IMR-90 (cell line): Measurements from ENCODE around the gene ADCY9. TPM values are rescaled to one million over a fixed set of nuclear protein-coding genes. Genes with fewer than 3 reads are reported as not detected.

Source experiments
- ATAC-seq: fragments of 200-7000 bp; cut with Tn5 transposase; 2 replicates; pipeline ENCODE4 v1.9.1; 2020; ENCODE audit warnings: low read depth, mild to moderate bottlenecking, moderate library complexity
- BruUV-seq: library from RNA; stranded (reverse); fragments of 400-500 nt; replicated peaks from 2 replicates; lab custom pipeline; 2021; lab: Mats Ljungman, UMichigan
- CTCF ChIA-PET: fragments of 300-600 bp; formaldehyde crosslinking; extraction: SDS; loops from one replicate; lab custom pipeline; 2021; ENCODE audit warnings: antibody characterized with exemption; lab: Yijun Ruan, JAX
- POLR2A ChIA-PET: fragments of 300-600 bp; sonication (Branson Sonifier 250); formaldehyde crosslinking; loops from one replicate; lab custom pipeline; 2022; ENCODE audit warnings: antibody characterized with exemption; ENCODE audit not compliant: unreplicated experiment; lab: Charles Lee
- DNase-seq: peaks from one replicate; pipeline ENCODE4 v3.0.0; 2013
- H2AFZ ChIP-seq: replicated peaks from 2 replicates; pipeline ENCODE3; 2013; ENCODE audit warnings: low read length, mild to moderate bottlenecking; ENCODE audit not compliant: poor library complexity
- H2AK5ac ChIP-seq: 2 replicates; pipeline ENCODE4 v1.6.1; 2013; ENCODE audit warnings: low read depth, low read length, inconsistent platforms
- H2AK9ac ChIP-seq: replicated peaks from 2 replicates; pipeline ENCODE3; 2013; ENCODE audit warnings: mild to moderate bottlenecking, low read depth, low read length, moderate library complexity; ENCODE audit not compliant: poor library complexity
- H2BK120ac ChIP-seq: 2 replicates; pipeline ENCODE4 v1.6.1; 2013; ENCODE audit warnings: low read depth, low read length, inconsistent platforms
- H2BK15ac ChIP-seq: 3 replicates; pipeline ENCODE4 v1.6.1; 2013; ENCODE audit warnings: low read depth, low read length, inconsistent platforms
- H2BK20ac ChIP-seq: 2 replicates; pipeline ENCODE4 v1.6.1; 2013; ENCODE audit warnings: low read depth, mild to moderate bottlenecking, inconsistent platforms, low read length, moderate library complexity
- H2BK5ac ChIP-seq: 2 replicates; pipeline ENCODE4 v1.6.1; 2013; ENCODE audit warnings: mild to moderate bottlenecking, low read depth, low read length, inconsistent platforms; ENCODE audit not compliant: poor library complexity, severe bottlenecking
- H3K14ac ChIP-seq: replicated peaks from 2 replicates; pipeline ENCODE4 v1.6.1; 2013; ENCODE audit warnings: low read depth, low read length, inconsistent platforms
- H3K18ac ChIP-seq: 2 replicates; pipeline ENCODE4 v1.6.1; 2013; ENCODE audit warnings: low read depth, low read length, control low read depth
- H3K23ac ChIP-seq: 2 replicates; pipeline ENCODE4 v1.6.1; 2013; ENCODE audit warnings: low read depth, low read length, inconsistent platforms
- H3K27ac ChIP-seq: 2 replicates; pipeline ENCODE4 v1.5.1; 2013; ENCODE audit warnings: mild to moderate bottlenecking, control low read depth, low read length; ENCODE audit not compliant: insufficient read depth
- H3K27me3 ChIP-seq: 2 replicates; pipeline ENCODE4 v1.6.1; 2013; ENCODE audit warnings: low read length; ENCODE audit not compliant: control insufficient read depth, insufficient read depth
- H3K36me3 ChIP-seq: 2 replicates; pipeline ENCODE4 v1.6.1; 2013; ENCODE audit warnings: low read length, mixed read lengths; ENCODE audit not compliant: control insufficient read depth, insufficient read depth
- H3K4ac ChIP-seq: 2 replicates; pipeline ENCODE4 v1.6.1; 2013; ENCODE audit warnings: low read depth, low read length, inconsistent platforms
- H3K4me1 ChIP-seq: 2 replicates; pipeline ENCODE4 v1.6.1; 2013; ENCODE audit warnings: low read length, mixed read lengths; ENCODE audit not compliant: control insufficient read depth, insufficient read depth
- H3K4me2 ChIP-seq: 2 replicates; pipeline ENCODE4 v1.6.1; 2013; ENCODE audit warnings: low read depth, mild to moderate bottlenecking, control low read depth, low read length, moderate library complexity
- H3K4me3 ChIP-seq: 2 replicates; pipeline ENCODE4 v1.5.1; 2013; ENCODE audit warnings: low read depth, mild to moderate bottlenecking, control low read depth, low read length, moderate library complexity; ENCODE audit not compliant: insufficient read depth
- H3K56ac ChIP-seq: 2 replicates; pipeline ENCODE4 v1.6.1; 2013; ENCODE audit warnings: low read length, inconsistent platforms; ENCODE audit not compliant: insufficient read depth; ENCODE audit errors: extremely low read depth
- H3K79me1 ChIP-seq, 2 experiments: 2 replicates each; pipeline ENCODE4 v1.6.1; 2013; ENCODE audit warnings: low read length in 2 of 2, inconsistent platforms in 1 of 2, low read depth in 1 of 2
- H3K9ac ChIP-seq: 2 replicates; pipeline ENCODE4 v1.6.1; 2013; ENCODE audit warnings: low read depth, low read length, control low read depth
- H3K9me1 ChIP-seq: 2 replicates; pipeline ENCODE4 v1.6.1; 2013; ENCODE audit warnings: low read length, inconsistent platforms; ENCODE audit not compliant: insufficient read depth
- H3K9me3 ChIP-seq: 2 replicates; pipeline ENCODE4 v1.6.1; 2013; ENCODE audit warnings: low read length; ENCODE audit not compliant: control insufficient read depth, insufficient read depth
- H4K20me1 ChIP-seq: 2 replicates; pipeline ENCODE4 v1.6.1; 2013; ENCODE audit warnings: low read length, inconsistent platforms; ENCODE audit not compliant: insufficient read depth
- H4K5ac ChIP-seq: 2 replicates; pipeline ENCODE4 v1.6.1; 2013; ENCODE audit warnings: mild to moderate bottlenecking, low read depth, low read length, control low read depth
- H4K8ac ChIP-seq, 2 experiments: 2 replicates each; pipeline ENCODE4 v1.6.1; 2013; ENCODE audit warnings: low read depth in 2 of 2, low read length in 2 of 2, control low read depth in 1 of 2, inconsistent platforms in 1 of 2
- H4K91ac ChIP-seq: 2 replicates; pipeline ENCODE4 v1.6.1; 2013; ENCODE audit warnings: low read depth, low read length, inconsistent platforms; ENCODE audit not compliant: insufficient read depth
- MAZ ChIP-seq: IDR thresholded peaks from 2 replicates; pipeline ENCODE4 v1.6.1; 2012; ENCODE audit warnings: low read depth, mild to moderate bottlenecking, low read length, improper control_type of control experiment, moderate library complexity, borderline replicate concordance
- NFE2L2 ChIP-seq: fragments of 150-350 bp; IDR thresholded peaks from 2 replicates; pipeline ENCODE4 v1.6.1; 2016; ENCODE audit warnings: low read depth, mild to moderate bottlenecking, low read length
- POLR2A ChIP-seq: IDR thresholded peaks from 2 replicates; pipeline ENCODE4 v1.6.1; 2012; ENCODE audit warnings: mild to moderate bottlenecking, low read depth, low read length
- RAD21 ChIP-seq: IDR thresholded peaks from 2 replicates; pipeline ENCODE4 v1.6.1; 2012; ENCODE audit warnings: low read length, improper control_type of control experiment
- RCOR1 ChIP-seq: IDR thresholded peaks from 2 replicates; pipeline ENCODE4 v1.6.1; 2012; ENCODE audit warnings: mild to moderate bottlenecking, low read length, improper control_type of control experiment; ENCODE audit not compliant: insufficient replicate concordance
- RFX5 ChIP-seq: IDR thresholded peaks from 2 replicates; pipeline ENCODE4 v1.8.0; 2012; ENCODE audit warnings: low read depth, mild to moderate bottlenecking, low read length, moderate library complexity
- SMC3 ChIP-seq: fragments of 150-350 bp; IDR thresholded peaks from 2 replicates; pipeline ENCODE4 v1.6.1; 2016; ENCODE audit warnings: low read depth, mild to moderate bottlenecking, antibody characterized with exemption, low read length, moderate library complexity
- WGBS, 2 experiments: methylation state at CpG; one replicate each; pipeline versions ENCODE4 v1.1.5 to v1.1.7; 2013; ENCODE audit warnings: missing lambda C conversion rate in 2 of 2; ENCODE audit not compliant: insufficient read length in 1 of 2; ENCODE audit errors: extremely low coverage in 2 of 2; 5-methylcytosine and 5-hydroxymethylcytosine counted together
- dilution Hi-C: fragments of 300-500 bp; cut with HindIII; formaldehyde crosslinking; loops from one replicate; pipeline ENCODE4 v1.14.3; 2018; ENCODE audit warnings: low sequenced_read_pairs; ENCODE audit not compliant: unreplicated experiment
- in situ Hi-C: fragments of 300-500 bp; cut with MboI; formaldehyde crosslinking; loops from 3 replicates; pipeline ENCODE4 v1.14.3; 2019; ENCODE audit warnings: low sequenced_read_pairs, inconsistent platforms, mixed read lengths
- intact Hi-C: fragments of 100-400 bp; cut with micrococcal nuclease; formaldehyde crosslinking; loops from 2 replicates; pipeline ENCODE4 v1.10.0; 2022
- polyA plus RNA-seq, 3 experiments: library from polyadenylated mRNA; depleted of rRNA; stranded (reverse); fragments of >200 nt; gene quantifications; 2 replicates each; pipeline ENCODE4 v1.2.3, GENCODE V29; 2012; ENCODE audit warnings: low replicate concordance in 1 of 3
- total RNA-seq: library from RNA; depleted of rRNA; stranded (reverse); fragments of >200 nt; gene quantifications from 2 replicates; pipeline ENCODE4 v1.2.3, GENCODE V29; 2012
- TF ChIP-seq, protein P1 (sequence below): fragments of 150-350 bp; IDR thresholded peaks from 2 replicates; pipeline ENCODE4 v1.6.1; 2016; ENCODE audit warnings: low read depth, mild to moderate bottlenecking, low read length, moderate library complexity, borderline replicate concordance

ADCY9 gene
- total and polyA plus RNA-seq, 2 of the 4 experiments (the other 2 are of a cell fraction): 5.4 to 12.5 TPM

DNA sequence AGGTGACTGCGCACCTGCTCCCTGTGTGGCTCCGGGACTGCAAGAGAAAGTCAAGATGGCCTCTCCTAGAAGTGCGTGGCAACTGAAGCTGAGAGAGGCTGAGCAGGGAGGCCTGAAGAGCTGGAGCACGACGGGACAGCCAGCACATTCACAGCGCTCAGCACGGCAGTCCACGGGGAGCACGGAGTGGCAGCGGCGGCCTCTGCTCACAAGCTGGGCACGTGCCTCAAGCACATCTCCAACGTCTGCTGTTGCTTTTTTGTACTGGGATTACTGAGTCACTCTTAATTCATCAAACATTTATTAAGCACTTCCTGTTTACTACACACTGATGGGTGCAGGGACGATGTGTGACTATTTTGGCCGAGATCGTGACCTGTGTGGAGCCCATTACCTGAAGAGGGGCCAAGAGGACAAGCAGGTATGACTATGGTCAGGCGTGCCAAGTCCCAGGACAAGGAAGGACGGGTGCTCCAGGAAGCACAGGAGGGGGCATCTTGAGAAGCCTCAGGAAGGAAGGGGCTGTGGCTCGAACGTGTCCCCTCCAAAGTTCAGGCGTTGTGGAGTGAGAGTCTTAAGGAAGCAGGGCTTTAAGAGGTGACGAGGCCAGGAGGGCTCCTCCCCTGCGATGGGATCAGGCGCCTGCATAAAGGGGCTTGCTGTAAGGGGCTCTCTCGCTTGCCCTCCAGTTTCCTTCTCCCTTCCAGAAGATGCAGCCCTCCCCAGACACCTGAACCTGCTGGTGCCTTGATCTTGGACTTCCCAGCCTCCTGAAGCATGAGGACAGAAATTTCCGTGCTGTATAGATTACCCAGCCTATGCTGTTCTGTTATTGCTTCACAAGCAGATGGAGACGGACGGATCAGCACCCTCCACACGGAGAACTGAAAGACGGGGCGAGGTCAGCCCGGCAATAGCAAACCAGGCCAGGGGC is 105.8 kb downstream of the ADCY9 start:
- Histone ChIP-seq H3K4ac (peak overlapping the region; percentile 97), H3K36me3 (no peaks in the 10 kb centered on the region), H2BK20ac (peak overlapping the region; percentile 69), H2AFZ (peak overlapping the region; percentile 46), H3K9me1 (peaks cover 26% of the 10 kb centered on the region), H2BK15ac (peak overlapping the region; percentile 98; the same call in 1 of the 3 replicates), H3K14ac (peak overlapping the region; percentile 67), H2BK5ac (peak overlapping the region; percentile 32), H3K4me2 (no peak overlapping the region), H2AK5ac (peak overlapping the region; percentile 92), H2AK9ac (peak overlapping the region; percentile 50), H3K23ac (peak overlapping the region; percentile 71; the same call in 1 of the 2 replicates), H3K4me1 (peaks cover 22% of the 10 kb centered on the region), H3K27ac (no peak overlapping the region), H4K5ac (peak overlapping the region; percentile 31; the same call in 1 of the 2 replicates), H3K27me3 (no peaks in the 10 kb centered on the region), H4K91ac (peak overlapping the region; percentile 79), H4K20me1 (no peaks in the 10 kb centered on the region), H3K4me3 (no peak overlapping the region), H3K9me3 (no peaks in the 10 kb centered on the region), H2BK120ac (peak overlapping the region; percentile 100), H3K79me1 (peaks cover 42 to 82% of the 10 kb centered on the region in 2 experiments), H3K18ac (0 out of 2 replicates have a peak overlapping the region, but pooled peaks have one; percentile 22), H3K9ac (no peak overlapping the region), H3K56ac (no peak overlapping the region), H4K8ac (peak overlapping the region in 1 of 2 experiments; percentile 52; a peak in 1 of 4 replicates)
- intact Hi-C loops (loop anchor here (5.0 kb wide), 1 partner anchor 42 kb away; no protein-coding TSS in a partner anchor), dilution Hi-C loops (no loop called here), in situ Hi-C loops (no loop called here)
- 86% methylated on average over 22 of the region's 32 CpGs; no CpG with 5 or more reads in 1 of the 2 experiments for WGBS, 2 experiments
- DNase-seq (no peak), ATAC-seq (no peak)
- no TSS peak for BruUV-seq
- TF ChIP-seq MAZ: no peak
- TF ChIP-seq, protein P1, sequence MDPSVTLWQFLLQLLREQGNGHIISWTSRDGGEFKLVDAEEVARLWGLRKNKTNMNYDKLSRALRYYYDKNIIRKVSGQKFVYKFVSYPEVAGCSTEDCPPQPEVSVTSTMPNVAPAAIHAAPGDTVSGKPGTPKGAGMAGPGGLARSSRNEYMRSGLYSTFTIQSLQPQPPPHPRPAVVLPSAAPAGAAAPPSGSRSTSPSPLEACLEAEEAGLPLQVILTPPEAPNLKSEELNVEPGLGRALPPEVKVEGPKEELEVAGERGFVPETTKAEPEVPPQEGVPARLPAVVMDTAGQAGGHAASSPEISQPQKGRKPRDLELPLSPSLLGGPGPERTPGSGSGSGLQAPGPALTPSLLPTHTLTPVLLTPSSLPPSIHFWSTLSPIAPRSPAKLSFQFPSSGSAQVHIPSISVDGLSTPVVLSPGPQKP: no peak
- no peak for TF ChIP-seq RFX5
- TF ChIP-seq RCOR1: no peak
- no peak for TF ChIP-seq RAD21
- TF ChIP-seq POLR2A: no peak
- TF ChIP-seq NFE2L2: no peak
- TF ChIP-seq SMC3: no peak
- ChIA-PET POLR2A (no interaction called here), CTCF (no interaction called here)
